Esophagus mucosa (tissue), 1 donor: Measurements from ENCODE around the gene CXCL16. TPM values are rescaled to one million over a fixed set of nuclear protein-coding genes. Genes with fewer than 3 reads are reported as not detected.

ENCODE experiments used
- ATAC-seq: fragments of 200-7000 bp; cut with Tn5 transposase; one replicate; pipeline ENCODE4 v1.9.1; 2020
- total RNA-seq: library from RNA; stranded (reverse); gene quantifications from one replicate; pipeline ENCODE4 v1.2.4, GENCODE V29; 2023
- donor health status: DM: yes; HTN: yes; CAD: no.

CXCL16 gene
- 15.7 TPM for total RNA-seq

GRCh38 chr17:4739122-4740024, at the start of gene CXCL16, which contains the start of gene ZMYND15:
Gene CXCL16, minus strand, starts transcription at chr17:4739928. Its CDS starts 589 bp downstream, at chr17:4739339.
Gene ZMYND15, plus strand, starts transcription at chr17:4739833. Its CDS starts 716 bp downstream, at chr17:4740549.
- ATAC-seq, result peak; percentile 71

GRCh38 chr17:4788807-4789700, 49.3 kb upstream of the CXCL16 start, which contains the start of gene GLTPD2:
Gene GLTPD2, plus strand, starts transcription at chr17:4788964. Its CDS starts 48 bp downstream, at chr17:4789012.
- ATAC-seq, result peak; percentile 20

GRCh38 chr17:4788159-4788806, 48.6 kb upstream of the CXCL16 start:
- ATAC-seq, result no peak

- ATAC-seq, result no peak
Observed at GRCh38 chr17:4786516-4786915, 46.8 kb upstream of the CXCL16 start.

- no peak for ATAC-seq
Observed at GRCh38 chr17:4786106-4786511, 46.4 kb upstream of the CXCL16 start, which contains the start of gene VMO1. Gene VMO1, minus strand, starts transcription at chr17:4786364. Its CDS starts 12 bp downstream, at chr17:4786352.

- no peak for ATAC-seq
Observed at GRCh38 chr17:4785311-4786105, 45.8 kb upstream of the CXCL16 start.

- peak; percentile 4 for ATAC-seq
Observed at GRCh38 chr17:4782652-4783051, 42.9 kb upstream of the CXCL16 start.

- no peak for ATAC-seq
Observed at GRCh38 chr17:4780325-4780955, 40.7 kb upstream of the CXCL16 start.

- no peak for ATAC-seq
Observed at GRCh38 chr17:4777969-4778760, 38.4 kb upstream of the CXCL16 start.

- peak; percentile 8 for ATAC-seq
Observed at GRCh38 chr17:4772235-4772613, 32.5 kb upstream of the CXCL16 start.

GRCh38 chr17:4771519-4772234, 31.9 kb upstream of the CXCL16 start, which contains the start of gene TM4SF5:
Gene TM4SF5, plus strand, starts transcription at chr17:4771886. Its CDS starts 37 bp downstream, at chr17:4771923.
- ATAC-seq, result peak; percentile 42

GRCh38 chr17:4769628-4770027, 29.9 kb upstream of the CXCL16 start:
- ATAC-seq, result no peak

GRCh38 chr17:4768298-4768697, 28.6 kb upstream of the CXCL16 start:
- no peak for ATAC-seq

- no peak for ATAC-seq
Observed at GRCh38 chr17:4766723-4767122, 27.0 kb upstream of the CXCL16 start.

- no peak for ATAC-seq
Observed at GRCh38 chr17:4766201-4766600, 26.5 kb upstream of the CXCL16 start.

- ATAC-seq, result no peak
Observed at GRCh38 chr17:4764595-4764994, 24.9 kb upstream of the CXCL16 start.

- ATAC-seq, result no peak
Observed at GRCh38 chr17:4759776-4760236, 20.1 kb upstream of the CXCL16 start.

GRCh38 chr17:4753392-4753791, 13.7 kb upstream of the CXCL16 start:
- no peak for ATAC-seq

- no peak for ATAC-seq
Observed at GRCh38 chr17:4751932-4752331, 12.2 kb upstream of the CXCL16 start.
